ENCODE measurements around the gene NECTIN1.

NECTIN1 gene

DNA sequence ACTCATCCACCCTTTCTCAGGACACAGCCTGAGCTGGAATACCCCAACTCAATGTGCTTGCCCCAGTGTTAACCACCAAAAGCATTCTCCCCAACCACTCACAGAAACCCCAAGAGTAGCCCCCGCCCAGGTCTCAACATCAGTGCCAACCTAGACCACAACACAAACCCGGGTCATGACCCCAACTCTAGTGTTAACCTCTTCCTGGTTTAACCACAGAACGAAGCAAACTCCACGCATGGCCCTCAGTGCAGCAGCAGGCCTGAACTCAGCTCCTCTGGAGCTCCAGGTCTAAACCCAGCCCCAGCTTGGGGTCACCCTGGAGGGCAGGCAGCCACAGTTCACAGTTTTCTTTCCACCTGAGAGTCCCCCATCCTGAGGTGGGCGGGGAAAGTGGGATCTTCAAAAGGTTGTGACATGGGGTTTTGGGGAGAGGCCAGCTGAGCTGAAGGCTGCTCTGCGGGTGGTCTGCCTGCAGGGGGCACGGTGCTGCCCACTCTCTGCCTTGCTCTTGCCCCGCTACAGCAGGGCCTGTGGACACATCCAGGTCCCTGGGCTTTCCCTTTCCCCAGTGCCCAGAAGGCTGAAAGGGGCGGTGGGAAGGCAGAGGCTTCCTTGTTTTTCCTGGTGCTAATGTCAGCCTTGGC, 37.9 kb downstream of the NECTIN1 start:
- DNase-seq, result no peak

- no peak for DNase-seq
Measured at GRCh38 chr11:119689302-119689701, 39.7 kb downstream of the NECTIN1 start.

DNA sequence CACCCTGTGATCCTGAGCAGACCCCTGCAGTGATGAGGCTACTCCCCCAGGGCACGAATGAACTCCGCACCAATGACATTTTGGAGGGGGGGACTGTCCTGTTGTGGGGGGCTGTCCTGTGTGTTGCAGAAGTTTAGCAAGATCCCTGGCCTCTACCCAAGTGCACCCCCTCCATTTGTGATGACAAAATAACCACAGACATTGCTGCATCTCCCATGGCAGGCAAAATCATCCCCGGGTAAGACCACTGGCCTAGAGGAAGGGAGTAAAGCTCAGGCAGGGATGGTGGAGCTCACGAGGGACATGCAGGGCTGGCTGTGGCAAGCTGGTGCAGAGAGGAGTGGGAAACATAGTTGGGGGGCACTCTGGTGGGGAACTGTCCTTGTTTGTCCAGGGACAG, 40.6 kb downstream of the NECTIN1 start:
- DNase-seq, result no peak

GRCh38 chr11:119687373-119688046, 41.5 kb downstream of the NECTIN1 start:
- DNase-seq, result no peak

DNA sequence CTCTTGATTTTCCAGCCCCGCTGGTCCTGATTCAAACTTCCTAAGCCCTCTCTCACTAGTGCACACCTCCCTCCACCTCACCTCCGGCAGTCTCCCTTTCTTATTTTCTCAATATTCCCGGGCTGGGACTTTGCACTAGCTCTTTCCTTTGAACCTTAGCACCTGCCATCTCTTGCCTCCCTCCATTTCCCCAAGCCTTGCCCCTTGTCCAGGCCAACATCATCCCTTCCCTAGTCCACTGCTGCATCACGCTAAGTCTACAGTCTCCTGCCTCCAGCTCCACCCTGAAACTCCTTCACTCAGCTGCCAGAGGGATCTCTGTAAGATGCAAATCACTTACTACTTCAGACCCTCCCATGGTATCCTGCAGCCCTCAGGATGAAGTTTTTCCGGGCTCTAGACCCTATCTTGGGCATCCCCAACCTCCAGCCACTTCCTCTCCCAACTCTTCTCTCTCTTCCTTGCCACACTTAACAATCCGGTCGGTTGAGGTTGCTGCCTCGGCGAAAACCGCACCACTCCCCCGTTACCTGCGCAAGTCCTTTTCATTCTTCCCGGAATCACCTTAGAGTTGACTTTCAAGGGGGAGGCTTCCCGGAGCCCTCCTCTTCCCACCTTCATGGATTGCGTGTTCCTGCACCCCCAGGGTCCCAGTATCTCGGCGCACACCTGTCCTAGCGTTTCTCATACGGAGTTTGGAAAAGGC, 42.7 kb downstream of the NECTIN1 start:
- DNase-seq, result no peak

- DNase-seq, result no peak
Measured at GRCh38 chr11:119685111-119685746, 43.8 kb downstream of the NECTIN1 start.

DNA sequence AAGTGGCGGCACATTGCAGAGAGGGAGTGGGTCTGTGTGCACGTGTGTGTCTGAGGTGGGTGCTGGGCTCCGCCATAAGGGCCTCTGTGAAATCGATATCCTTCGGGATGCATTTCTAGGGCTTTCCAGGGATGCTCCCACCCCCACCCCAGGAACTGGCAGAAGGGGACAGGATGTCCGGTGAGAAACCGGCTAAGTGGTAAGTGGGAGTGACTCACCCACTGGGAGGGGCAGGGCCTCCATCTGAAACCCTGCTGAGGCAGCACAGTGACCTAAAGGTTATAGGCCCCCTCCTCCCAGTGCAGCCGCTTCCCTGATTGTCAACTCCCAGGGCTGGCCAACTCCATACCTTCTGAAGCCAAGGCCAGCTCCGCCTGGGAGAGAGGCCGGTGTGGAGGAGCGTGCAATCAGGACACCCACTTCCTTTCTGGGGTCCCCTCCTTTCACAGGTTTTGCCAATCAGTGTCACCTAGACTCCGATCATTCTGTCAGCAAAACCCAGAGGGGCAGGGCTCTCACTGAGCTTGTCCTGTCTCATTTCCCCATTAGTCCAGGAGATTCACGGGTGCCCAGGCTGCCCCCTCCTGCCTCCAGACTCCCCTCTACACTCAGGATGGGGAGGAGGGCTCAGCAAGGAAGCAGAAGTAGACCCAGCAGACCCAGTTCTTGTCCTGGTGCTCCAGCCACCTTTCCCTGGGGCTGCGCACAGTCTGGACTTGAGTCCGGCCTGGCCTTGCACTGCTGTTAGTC, 44.5 kb downstream of the NECTIN1 start:
- DNase-seq, result no peak

GRCh38 chr11:119683783-119684182, 45.2 kb downstream of the NECTIN1 start:
- DNase-seq, result no peak

DNA sequence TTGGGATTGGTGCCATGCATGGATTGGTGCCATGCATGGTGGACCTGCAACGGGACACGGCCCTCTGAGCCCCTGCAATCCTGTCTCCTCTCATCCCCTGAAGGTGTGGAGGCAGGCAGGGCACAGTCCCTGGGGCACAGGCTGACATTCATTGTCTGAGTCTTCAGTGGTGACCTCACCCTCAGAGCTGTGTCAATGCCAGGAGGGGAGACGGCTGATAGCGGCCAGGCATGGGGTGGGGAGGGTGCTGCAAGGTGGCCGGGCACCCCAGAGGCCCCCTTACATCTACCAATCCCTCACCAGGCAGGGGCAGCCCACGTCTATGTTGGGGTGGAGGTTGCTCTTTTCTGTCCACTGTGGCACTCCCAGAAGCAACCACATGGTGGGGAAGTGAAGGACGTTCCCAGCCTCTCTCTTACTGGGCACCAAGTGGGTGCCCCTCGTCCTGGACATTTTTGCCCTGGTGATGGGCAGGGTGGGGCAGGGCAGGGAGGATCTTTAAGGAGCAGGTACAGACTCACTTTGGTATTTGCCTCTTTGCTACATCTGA, 47.6 kb downstream of the NECTIN1 start:
- no peak for DNase-seq

DNA sequence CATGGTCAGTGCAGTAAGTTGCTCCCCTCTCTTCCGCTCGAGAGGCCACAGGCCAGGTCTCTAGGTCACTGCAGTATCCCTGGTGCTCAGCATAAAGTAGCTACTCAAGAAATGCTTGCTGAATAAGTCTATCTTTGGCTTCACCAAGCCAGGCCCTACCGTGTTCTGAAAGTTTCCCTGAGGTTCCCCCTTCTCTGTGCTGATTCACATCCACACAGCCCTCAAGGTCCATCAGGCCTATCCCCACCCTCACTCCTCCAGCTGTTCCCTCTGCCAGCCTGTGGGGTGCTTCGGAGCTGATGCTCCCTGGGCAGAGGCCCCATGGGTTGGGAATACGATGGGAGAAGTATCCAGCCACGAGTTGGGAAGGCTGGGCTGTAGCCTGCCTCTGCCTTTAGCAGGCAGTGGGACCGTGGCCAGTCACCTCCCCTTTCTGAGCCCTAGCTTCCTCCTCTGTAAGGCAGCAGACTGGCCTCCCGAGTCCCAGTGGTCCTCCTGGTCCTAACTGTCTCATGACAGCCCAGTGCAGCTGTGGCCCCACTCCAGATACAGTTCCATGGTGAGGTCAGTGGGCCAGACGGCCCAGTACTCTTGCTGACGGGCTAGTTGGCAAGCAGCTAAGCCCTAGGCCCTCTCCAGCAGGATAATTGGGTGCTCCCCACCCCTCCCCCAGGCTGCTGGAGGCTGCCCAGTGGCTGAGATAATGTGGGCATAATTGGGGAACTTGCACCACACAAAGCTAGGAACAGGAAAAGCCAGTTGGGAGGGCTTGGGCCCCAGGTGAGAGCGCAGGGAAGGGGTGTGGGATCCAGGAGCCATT, 48.2 kb downstream of the NECTIN1 start:
- DNase-seq, result no peak

- DNase-seq, result no peak
Measured at GRCh38 chr11:119679346-119679745, 49.7 kb downstream of the NECTIN1 start.

GRCh38 chr11:119678351-119678750, 50.6 kb downstream of the NECTIN1 start:
- DNase-seq, result no peak

DNA sequence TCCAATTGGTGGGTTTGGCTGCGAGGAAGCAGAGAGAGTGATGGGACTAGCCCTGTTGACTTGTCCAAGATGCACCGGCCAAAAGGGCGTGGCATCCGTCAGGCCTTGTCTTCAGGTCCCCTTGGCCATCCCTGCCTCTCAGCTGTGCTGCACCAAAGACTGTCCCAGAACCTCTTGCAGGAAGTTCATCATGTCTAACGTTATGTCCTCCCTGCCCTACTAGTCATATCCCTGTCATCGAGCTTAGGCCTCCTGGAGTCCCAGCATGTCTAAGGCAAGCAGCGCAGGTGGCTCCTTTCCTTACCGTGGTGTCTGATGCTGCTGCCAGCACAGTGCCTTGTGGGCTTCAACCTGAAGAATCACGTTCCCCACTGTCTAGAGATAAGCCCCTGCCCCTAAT, 51.2 kb downstream of the NECTIN1 start:
- DNase-seq, result no peak

GRCh38 chr11:119676461-119677020, 52.5 kb downstream of the NECTIN1 start:
- no peak for DNase-seq

GRCh38 chr11:119673759-119674336, 55.2 kb downstream of the NECTIN1 start:
- no peak for DNase-seq

GRCh38 chr11:119673052-119673758, 55.8 kb downstream of the NECTIN1 start:
- no peak for DNase-seq

GRCh38 chr11:119672597-119672996, 56.4 kb downstream of the NECTIN1 start:
- DNase-seq, result no peak

DNA sequence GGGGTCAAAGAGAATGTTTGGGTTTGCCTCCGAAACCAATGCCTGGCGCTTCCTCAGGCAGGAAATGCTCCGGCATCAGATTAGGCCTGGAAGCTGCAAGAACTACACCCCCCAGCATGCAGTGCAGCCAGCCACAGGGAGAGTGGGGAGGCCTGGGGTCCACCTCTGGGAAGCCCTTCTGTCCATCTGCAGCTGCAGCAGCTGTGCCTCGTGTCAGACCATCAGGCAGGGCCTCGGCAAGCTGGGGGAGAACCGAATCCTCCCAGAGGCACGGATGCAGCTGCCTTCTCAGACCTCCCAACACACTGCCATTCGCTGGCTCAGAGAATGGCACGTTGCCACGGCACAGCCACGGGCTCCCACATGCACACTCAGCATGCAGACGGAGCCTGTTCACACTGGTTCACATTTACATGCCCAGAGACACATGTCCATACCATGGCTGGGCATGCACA, 57.4 kb downstream of the NECTIN1 start:
- no peak for DNase-seq

- DNase-seq, result no peak
Measured at GRCh38 chr11:119671051-119671450, 57.9 kb downstream of the NECTIN1 start.

DNA sequence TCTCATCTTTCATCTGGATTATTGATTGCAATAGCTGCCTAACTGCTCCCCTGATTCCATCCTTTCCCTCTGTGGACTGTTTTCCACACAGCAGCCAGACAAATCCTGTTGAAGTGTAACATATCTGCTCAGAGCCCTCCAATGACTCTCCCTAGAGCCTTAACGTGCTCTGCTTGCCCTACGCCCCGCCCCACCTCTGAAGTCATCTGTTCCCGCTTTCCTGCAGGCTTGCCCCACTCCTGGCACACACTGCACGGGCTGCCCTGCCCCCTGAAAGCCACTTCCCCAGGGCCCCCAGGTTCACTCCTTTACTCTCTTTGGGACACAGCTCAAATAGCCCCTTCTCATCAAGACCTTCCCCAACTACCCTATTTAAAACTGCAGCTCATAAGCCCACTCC, 59.5 kb downstream of the NECTIN1 start:
- DNase-seq, result no peak

Data from cerebellar nuclear complex (tissue), 1 donor.